Dedifferentiated amniotic fluid mesenchymal stem cell (primary cell): ENCODE results near the gene TTC7B.

ENCODE experiments used
- DNase-seq: peaks from one replicate; pipeline ENCODE4 v3.0.0-alpha.2; 2016; ENCODE audit errors: extremely low spot score

TTC7B gene

GRCh38 chr14:90648421-90648820 is 167.8 kb downstream of the TTC7B start:
- no peak for DNase-seq

- DNase-seq: no peak
Measured at GRCh38 chr14:90647473-90648005, 168.7 kb downstream of the TTC7B start.

GRCh38 chr14:90645842-90646443 is 170.3 kb downstream of the TTC7B start:
- no peak for DNase-seq

DNA sequence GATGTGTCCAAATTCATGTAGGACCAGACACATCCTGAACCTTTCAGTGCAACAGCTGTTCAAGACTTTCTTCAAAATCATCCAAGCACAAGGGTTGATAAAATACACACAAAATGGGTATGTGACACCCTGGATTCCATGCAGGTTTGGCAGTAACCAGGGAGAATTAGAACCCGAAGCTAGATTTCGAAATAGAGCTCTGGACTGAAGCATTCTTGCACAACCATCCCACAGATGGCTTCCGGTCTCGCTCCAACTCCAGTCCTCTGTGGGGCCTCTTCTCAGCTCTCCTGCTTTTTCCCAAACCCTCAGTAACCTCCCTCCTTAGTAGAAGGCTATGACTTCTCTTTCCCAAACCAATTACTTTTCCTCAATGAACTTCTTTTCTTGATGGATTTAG is 171.3 kb downstream of the TTC7B start:
- DNase-seq: peak; percentile 40

- DNase-seq: no peak
Measured at GRCh38 chr14:90643982-90644670, 172.1 kb downstream of the TTC7B start.

GRCh38 chr14:90642244-90642717 is 173.9 kb downstream of the TTC7B start:
- DNase-seq: no peak

DNA sequence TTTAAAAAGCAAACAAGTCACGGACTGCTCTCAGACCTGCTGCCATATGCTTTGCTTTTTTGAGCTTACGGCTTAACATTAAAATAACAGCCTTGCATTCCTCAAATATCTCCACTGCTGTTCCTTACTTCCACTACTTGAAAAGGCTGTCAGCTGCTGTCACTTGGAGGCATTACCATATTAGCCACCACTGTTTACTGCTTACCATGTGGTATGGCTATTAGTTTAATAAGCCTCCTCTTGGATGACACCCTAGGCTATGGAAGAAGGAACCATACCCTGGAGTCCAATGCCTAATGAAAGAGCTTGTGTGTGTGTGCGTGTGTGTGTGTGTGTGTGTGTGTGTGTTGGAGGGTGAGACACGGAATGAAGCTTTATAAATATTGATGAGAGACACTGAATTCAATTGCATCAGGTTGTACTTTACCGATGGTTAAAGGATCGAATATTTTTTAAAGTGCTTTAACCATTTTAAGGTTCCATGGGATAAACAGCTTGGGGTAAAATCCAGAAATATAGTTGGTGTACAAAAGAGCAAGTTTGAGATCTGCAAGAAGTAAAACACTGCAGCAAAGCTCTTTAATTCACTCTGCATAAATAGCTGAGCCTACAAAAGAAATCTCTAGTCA is 174.5 kb downstream of the TTC7B start:
- no peak for DNase-seq

GRCh38 chr14:90641168-90641567 is 175.1 kb downstream of the TTC7B start:
- no peak for DNase-seq

DNA sequence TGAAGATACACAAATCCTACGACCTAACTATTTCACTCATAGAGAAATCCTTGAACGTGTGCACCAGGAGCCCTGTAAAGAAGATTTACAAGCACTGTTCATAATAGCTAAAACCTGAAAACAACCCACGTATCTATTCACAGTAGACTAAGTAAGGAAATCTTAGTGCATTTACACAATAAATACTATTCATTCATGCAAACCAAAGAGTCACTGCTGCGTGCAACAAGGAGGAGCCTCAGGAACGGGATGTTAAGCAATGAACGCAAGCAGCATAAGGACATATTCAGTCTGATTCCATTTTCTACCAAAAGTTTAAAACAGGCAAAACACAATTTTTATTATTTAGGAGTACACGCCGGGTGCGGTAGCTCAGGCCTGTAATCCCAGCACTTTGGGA is 176.6 kb downstream of the TTC7B start:
- no peak for DNase-seq

DNA sequence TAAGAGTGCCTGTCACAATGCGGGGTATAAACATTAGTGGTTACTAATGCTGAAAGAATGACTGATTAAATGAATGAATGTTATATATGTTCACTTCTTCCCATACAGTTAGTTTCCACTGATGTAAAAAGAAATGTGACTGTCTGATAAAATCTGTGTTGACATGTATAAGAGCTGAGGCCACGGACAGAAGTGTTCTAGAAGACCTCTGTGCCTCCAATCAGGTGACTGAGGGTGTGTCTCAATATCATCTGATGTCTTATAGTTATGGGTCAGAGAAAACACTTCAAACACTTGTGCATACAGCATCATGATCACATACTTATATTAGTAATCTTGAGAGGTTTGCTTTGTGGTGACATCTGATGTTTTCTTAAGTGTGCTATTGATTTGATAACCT is 183.4 kb downstream of the TTC7B start:
- no peak for DNase-seq

DNA sequence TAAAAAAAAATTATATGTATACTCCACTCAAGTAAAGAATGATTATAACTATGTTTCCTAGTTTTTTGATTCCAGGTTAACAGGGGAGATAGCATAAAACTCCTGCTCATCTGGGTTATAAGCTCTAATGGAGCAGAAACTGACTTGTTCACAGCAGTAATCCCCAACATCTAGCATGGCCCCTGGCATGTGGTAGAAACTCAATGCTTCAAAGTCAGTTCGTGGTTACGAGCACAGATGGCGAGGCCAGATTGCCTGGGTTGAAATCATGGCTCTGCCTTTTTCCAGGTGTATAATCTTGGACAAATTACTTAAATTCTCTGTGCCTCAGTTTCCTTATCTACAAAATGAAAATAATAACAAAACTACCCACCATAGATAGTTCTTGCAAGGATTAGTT is 183.8 kb downstream of the TTC7B start:
- no peak for DNase-seq

DNA sequence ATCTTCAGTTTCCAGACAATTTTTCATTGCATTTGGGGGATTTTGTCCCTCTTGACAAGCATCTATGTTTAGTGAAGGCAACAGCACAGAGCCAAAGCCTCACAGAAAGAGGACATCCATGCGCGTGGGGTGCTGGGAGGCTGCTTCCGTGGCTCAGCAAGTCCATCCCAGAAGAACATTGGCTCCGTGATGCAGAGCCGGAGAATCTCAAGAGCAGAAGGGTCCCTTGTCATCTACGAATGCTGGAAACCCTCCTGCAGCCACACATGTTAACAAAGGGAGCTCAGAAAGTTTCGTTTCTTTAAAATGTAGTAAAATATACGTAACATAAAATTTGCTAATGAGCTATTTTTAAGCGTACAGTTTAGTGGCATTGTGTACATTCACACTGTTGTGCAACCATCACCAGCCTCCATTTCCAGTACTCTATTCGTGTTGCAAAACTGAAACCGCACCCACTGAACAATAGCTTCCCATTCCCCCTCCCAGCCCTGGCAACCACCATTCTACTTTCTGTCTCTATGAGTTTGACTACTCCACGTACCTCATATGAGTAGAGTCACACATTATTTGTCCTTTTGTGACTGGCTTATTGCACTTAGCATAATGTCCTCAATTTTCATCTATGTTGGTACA is 185.9 kb downstream of the TTC7B start:
- no peak for DNase-seq

DNA sequence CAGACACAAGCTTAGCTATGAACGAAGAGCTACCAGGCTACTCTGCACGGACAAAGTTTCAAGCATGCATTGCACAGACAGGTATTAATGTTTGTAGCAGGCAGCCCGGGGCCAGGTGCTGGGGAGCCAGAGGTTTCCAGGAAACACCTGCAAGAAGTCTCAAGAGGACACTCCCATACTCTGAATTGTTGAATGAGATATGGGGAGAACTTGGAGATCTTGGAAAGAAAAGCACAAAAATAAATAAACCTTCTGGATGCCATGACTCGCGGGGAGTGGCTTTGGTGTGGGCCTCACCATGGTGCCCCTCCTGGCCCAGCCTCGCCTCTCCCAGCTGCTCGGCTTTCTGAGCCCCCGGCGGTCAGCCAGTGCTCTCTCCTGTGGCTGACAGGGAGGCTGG is 186.8 kb downstream of the TTC7B start:
- DNase-seq: no peak

GRCh38 chr14:90628825-90629224 is 187.4 kb downstream of the TTC7B start:
- no peak for DNase-seq

DNA sequence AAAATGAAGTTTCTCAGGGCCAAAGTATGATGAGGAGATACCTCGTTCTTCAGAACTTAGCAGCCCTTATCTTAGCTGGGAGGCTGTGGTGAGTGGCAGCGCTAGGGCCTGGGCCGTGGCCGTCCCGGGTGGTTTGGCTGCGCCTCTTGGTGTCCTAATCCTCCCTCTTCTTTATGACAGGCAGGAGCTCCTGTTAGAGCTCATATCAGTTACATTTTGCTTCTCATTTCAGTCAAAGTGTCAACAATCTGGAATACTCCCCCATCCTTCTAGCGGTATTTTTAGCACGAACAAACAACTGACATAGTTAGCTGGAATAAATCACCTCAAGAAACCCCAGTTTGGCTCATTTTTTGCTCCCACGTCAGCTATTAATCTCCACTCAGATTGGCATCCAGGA is 188.8 kb downstream of the TTC7B start:
- DNase-seq: no peak

DNA sequence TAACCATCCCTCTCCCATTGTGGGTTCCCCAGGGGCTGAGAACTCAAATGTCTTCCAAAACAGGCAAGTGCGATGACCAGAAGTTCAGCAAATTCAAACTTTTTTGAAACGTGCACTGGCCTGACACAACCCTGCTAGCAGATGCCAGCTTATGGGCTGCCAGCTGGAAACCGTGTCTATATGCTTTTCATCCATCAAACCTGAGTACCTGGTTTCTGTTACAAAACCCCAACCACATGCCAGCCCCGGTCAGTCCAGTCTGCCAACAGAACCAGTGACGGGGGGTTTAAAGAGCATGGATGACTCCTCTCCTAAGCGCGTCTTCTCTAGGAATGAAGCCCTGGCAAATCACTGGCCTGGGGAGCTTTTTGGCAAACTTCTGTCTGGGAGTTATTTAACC is 189.7 kb downstream of the TTC7B start:
- DNase-seq: no peak

GRCh38 chr14:90625445-90625844 is 190.8 kb downstream of the TTC7B start:
- no peak for DNase-seq

- DNase-seq: no peak
Measured at GRCh38 chr14:90624732-90625400, 191.4 kb downstream of the TTC7B start.

- DNase-seq: no peak
Measured at GRCh38 chr14:90624227-90624626, 192.0 kb downstream of the TTC7B start.

GRCh38 chr14:90621201-90621600 is 195.0 kb downstream of the TTC7B start:
- no peak for DNase-seq

DNA sequence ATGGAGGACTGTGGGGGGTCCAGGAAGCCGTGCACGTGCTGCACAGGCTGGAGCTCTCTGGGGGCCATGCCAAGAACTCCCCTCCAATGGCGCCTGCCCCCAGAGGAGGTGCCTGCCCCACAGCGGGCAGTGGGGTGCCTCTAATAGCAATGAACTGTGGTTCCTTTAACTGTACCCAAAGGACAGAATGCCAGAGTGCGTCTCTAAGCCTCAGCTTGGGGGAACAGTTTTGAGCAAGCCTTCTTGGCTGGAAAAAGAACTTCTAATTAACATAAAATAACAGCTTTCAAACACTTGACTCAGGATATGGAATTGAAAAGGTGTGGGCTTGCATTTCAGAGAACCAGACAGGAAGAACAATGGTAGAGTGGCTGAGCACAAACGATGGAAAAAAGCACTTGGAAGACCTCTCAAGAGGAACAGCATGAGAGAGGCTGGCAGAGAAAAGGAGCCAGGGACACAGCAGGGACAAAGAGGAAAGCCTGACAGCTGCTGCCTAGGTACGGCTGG is 195.6 kb downstream of the TTC7B start:
- no peak for DNase-seq

- no peak for DNase-seq
Measured at GRCh38 chr14:90619911-90620310, 196.3 kb downstream of the TTC7B start.
